ENCODE data around the gene SEMA6A.

The SEMA6A gene

DNA sequence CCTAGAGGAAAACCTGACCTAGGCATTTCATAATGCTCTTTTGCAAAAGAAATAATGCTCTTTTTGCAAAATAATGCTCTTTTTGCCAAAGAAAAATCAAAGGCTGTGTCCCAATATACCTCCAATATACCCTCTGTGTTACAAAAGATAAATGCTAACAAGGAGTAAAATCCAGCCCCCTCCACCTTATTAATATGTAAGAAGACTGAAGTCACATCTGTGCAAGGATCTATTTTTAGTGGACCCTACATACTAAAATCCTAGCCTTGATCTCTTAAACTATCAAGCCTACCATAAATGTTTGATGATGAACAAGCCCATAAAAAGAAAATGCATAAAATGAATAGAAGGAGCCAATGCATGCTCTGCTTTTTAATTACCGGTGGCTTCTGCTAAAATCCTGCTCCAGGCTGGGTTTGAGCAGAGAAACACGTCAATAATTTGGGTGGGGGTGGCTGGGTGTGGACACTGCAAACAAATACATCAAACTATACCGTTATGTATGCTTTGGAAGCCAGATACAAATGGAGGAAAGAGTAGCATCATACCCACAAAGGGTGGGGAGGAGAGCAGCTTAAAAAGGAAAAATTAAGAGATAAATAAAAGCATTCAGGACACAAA lies 131.6 kb downstream of the SEMA6A start:
- no peak for DNase-seq

DNA sequence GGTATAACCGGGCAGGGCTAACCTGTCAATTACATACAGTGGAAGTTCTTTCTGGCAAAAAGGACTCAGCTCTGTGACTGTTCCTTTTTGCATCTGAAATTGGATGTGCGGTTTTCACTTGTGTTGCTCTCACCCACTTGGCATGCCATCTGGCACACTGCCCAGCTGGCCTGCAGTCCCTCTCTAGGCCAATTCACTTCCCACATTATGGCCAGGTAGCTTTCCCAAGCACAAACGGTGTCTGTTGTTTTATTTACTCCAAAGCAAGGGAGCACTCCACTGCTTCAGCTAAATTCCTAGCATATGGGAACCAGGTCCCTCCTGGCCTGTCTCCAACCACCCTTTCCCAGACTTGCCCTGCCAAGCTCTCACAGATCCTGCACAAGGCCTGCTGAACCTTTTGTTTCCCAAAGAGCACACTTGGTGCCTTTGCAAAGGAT lies 132.5 kb downstream of the SEMA6A start:
- peak in 15 of 56 donors; percentile 9 to 61 (median 31) for DNase-seq

DNA sequence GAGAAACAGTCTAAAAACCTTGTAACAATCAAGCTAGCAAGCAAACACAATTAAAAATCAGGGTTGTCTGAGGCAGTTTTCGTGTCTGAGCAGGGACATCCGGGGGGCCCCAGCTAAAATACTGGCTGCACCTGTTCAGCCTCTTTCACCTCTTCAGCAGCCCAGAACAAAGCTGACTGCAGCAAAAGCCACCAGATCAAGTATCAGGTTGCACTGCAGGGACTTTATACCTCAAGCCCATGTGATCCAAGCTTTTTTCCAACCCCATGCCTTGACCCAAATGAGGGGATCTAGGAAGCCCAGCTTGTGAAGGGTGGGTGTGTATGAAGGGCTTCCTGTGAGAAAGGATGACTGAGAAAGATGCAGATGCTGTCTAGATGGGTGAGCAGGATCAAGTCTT lies 133.4 kb downstream of the SEMA6A start:
- no peak for DNase-seq

DNA sequence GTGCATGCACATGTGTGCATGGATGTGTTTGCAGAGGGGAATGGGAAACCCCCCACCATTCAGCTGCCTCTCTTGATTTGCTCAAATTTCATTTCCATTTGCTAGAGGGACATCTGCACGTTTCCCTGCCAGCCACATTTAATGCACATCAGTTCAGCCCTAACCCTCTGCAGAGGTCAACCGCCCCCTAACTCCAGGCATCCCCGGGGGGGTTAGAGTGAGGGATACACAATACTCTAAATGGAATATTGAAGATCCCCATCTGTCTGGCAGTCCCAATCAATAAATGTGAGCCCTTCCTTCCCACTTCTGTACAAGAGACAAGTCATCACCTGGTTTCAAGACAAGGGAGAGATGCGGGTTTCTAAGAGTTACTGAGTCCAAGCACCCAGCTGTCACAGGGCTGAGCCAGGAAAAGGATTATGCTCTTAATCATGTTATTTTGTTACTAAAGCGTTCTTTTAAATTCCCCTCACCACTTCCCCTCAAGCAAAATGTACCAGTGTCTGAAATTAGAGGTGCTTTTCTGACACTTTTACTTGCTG lies 134.1 kb downstream of the SEMA6A start:
- DNase-seq, result no peak

DNA sequence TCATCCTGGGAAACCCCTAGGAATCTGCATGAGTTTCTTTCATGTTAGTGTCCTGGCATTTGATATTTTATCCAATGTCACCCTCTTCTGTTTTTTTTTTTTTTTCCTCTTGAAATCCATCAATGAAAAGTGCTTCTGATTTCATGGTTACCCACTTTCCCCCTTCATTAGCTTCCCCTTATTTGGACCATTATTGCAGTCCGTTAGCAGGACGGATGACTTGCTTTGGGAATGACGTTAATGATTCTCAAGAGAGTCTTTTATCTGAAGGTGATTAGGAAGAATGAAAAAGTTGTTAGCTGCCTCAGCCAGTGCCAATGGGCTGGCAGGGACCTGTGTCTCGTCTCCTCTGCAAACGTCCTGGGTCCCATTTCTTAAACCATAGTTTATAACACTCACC lies 134.7 kb downstream of the SEMA6A start:
- no peak for DNase-seq

DNA sequence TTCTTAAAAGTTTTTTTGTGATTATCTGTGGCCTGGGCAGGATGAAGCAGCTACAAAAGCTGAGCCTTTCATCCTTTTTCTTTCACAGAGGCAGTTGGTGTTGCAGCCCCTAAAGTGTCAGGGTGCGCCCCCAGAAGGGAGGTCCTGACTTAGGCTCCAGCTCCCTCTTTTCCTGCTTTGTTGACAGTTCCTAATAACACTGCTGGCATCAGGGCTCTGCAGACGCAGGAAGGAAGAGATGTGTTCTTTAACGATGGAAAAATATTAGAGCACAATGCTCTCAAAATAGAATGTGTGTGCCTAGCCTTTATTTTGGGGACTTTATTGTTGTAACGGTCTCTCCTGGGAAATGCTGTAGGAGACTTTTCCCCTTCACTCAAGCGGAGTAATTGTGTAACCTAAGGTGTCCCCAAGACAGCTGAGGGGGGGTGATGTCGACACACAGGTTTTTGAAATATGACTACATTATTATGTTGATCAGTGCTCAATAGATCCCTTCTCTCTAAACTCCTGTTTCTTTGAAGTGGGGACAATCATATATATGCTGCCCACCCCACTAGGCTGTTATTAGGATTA lies 135.6 kb downstream of the SEMA6A start:
- DNase-seq, result no peak

DNA sequence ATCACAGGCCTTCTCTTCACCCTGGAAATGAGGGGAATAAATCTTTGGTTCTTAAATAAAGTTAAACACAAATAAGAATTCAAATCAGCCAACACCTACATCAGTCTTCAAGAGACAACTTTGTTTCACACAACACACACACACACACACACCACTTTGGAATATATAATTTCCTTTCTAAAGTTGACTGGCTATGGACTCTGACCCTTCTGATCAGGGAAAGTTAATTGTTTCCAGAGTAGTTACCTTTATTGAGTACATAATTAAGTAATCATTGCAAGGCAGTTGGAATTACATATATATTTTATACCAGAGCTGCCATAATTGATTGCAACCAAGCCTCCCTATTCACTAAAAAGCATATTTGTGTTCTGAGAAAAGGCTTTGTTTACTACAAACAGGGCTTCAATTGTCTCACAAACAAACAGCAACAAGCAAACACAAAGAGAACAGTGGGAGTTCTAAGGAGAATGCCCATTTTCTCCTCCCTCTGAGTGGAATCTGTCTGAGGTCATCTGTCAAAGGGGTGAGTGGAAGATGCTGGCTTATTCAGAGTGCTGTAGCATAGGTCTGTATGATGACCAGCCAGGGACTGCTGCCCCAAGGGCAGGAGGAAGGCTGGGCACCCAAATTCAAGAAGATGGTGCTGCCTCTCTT lies 136.6 kb downstream of the SEMA6A start:
- DNase-seq, result peak in 7 of 56 donors; percentile 15 to 47 (median 25)

DNA sequence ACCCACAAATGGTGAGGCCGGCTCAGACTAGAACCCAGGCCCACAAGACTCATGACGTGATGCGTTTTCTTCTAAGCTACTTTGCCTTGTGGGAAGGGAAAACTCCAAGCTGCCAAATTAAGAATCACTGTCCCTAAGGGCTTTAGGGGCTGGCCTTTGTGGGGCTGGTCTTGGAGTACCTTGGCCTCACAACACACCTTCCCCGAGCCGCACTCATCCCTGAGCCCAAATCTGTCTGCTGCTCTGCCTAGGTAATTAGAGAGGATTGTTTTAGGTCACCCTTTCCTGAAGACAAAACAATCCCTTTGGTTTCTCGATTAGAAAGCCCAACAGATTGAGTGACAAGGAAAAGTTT lies 137.3 kb downstream of the SEMA6A start:
- DNase-seq, result no peak

DNA sequence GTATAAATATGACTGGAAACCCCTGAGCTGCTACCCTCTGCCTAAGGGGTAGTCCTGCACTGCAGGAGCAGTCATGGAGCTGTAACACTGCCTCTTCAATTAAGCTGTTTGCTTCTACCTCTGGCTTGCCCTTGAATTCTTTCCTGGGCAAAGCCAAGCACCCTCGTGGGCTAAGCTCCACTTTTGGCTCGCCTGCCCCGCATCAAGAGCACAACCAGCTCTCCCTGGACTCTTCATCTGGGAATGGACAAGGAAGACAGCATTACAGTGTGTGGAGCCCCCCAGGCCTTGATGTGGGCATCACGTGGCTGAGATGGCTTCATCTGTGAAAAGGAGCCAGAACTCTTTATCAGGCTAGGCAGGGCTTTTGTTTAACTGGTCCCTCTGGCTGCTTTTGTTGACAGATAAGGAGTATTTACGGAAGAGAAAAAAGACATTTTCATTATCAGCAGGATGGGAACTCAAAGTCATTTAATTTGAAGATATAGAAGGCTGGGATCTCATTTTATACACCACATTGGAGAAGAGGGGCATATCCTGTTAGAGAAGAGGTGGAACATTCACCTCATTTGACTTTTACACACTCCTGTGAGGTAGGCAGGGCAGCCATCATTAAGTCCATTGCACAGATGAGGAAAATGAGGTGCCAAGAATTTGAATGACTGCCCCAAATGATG lies 137.8 kb downstream of the SEMA6A start:
- DNase-seq, result no peak

DNA sequence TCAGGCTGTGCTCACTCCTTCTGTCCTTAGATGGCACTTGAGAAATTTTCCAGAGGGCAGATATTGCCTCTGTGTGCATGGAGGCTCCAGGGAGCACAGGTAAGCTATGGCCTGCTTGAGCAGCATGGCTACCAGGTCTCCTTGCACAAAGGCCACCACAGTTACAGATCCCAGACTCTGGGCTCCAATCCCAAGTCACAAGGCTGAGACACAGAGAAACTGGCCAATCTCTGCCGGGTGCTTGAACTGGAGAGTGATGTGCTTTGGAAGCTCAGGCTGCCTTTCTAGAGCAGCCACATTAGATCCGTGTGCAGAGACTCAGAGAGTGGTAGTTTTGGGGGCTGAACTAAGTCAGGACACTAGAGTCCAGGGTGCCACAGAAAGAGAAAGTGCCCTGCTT lies 145.7 kb downstream of the SEMA6A start:
- DNase-seq, result peak in 19 of 56 donors; percentile 9 to 57 (median 24)

DNA sequence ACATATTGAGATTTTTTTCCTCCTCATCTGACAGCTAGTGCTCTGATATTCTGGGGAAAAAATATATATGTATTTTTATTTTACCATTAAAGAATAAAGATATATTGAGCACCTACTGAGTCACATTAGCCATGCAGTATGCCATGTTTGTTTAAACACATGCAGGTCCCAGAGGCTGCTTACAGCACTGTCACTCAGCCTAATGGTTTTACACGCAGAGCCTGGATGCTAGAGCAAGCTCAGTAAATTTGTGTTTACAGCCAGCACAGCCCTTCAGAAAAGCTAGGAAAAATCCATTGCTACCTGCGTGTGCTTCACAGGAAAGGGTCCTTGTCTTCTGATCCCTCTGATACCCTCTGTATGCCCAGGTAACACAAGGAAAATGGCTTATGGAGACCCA lies 146.2 kb downstream of the SEMA6A start:
- no peak for DNase-seq

DNA sequence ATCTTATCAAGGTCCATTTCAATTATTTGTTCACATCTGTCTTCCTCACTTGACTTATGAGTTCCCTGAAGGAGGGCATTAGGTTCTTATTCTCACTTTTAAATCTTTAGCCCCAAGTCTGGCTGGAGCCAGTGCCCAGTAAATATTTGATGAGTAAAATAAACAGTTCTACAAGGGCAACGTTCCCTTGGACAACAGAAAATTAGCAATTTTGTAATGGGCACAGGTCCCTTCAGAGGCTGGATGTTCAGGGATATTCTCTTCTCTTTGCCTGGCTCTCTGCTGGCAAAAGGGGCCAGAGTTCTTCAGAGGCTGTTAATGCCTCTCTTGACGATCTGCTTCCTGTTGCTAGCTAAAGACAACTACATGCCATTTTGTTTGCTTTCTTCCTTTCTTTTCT lies 149.7 kb downstream of the SEMA6A start:
- DNase-seq, result no peak

DNA sequence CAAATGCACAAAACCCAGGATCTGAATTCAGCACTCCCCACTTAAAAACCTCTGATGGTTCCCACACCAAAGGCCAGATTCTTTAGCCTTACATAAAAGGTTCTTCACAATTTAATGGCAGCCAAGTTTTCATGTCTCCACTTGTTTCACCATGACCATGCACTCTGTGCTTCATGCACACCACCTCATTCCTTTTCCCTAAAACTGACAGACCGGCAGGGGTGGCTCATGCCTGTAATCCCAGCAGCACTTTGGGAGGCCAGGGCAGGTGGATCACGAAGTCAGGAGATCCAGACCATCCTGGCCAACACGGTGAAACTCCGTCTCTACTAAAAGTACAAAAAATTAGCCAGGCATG lies 150.4 kb downstream of the SEMA6A start:
- DNase-seq, result no peak

DNA sequence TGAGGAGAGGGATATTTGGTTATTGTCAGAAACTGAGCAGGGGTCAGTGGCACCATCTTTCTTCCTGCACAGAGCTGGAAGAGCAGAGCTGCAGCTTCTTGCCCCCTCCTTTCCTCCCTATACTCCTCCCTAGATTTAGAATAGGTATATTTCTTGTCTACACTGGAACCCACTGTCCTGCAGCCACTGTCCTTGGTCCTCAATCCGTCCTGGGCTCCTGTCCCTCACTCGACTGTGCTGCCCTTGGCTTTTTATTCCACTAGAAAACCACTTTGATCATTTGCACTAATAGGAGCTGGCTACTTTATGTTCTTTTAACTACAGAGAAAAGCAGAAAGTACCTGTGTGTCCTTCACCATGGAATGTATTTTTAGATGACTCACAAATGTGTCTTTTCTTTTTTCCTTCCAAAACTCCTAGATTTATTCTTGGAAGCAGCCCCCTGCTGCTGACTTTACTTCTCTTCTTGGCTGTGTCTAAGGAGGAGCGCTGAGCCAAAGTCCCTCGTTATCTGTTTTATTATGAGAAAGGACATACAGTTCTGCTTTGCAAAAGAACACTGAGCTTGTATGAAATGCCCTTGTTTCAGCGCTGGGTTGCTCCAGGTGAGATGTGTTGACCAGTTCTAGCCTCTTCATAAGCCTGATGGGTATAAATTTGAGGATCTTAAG lies 150.9 kb downstream of the SEMA6A start:
- DNase-seq, result no peak

DNA sequence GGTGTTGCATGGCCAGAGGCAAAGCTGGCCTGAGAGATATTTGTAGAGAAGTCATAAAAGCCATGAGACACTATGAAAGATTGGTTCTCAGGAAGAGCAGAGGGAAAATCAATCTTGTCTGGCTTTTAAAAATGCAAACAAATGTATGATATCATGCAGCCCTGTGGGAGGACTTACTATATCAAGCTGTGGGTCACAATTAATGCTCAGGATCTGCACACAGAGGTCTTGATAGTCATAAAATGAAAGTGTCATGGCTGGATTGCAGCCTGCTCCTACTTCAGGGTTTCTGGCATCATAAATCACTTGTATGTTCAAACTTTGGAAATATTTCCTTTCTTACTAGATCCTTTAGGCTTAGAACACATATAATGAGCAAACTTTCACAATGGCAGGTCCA lies 151.5 kb downstream of the SEMA6A start:
- no peak for DNase-seq

DNA sequence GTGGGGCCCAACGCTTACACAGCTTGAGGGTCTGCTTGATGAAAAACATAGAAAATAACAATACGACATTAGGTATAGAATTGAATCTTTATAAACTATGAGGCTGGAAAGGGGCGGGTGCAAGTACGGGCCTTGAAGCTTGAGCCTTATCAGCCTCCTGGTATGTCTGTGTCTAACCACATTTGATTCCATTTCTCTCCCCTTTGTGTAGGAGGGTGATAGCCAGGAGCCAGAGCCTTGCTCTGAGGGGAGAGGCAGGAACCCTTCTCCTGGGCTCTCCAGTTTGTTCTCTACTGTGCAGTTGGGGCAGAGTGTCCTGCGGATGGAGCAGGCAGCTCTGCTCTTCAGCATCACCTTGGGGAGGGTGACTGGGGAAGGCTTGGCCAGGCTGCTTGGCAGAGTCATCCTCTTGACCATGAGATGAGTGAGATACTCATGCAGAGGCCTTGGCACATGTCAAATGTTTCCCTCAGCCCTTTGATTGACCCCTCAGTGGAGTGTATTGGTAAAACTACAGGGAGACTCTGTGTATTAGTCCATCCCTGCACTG lies 153.5 kb downstream of the SEMA6A start:
- DNase-seq, result no peak

DNA sequence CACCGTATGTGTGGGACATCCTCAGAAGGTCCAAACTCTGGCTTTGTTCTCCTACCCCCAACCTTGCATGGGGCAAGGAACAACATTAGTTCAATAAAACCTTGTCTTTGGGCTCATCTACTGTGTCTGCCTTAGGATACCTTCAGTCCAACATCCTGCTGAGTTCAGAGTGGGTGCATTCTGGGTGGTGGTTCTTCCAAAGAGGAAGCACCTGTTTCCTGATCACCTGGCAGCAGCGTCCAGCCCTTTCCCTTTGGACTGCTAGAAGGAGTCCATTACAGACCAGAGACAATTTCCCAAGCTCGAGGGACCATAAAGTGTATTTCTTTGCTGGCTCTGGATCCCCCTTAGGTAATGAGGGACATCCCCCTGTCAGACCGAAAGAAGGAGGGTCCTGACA lies 154.1 kb downstream of the SEMA6A start:
- no peak for DNase-seq

DNA sequence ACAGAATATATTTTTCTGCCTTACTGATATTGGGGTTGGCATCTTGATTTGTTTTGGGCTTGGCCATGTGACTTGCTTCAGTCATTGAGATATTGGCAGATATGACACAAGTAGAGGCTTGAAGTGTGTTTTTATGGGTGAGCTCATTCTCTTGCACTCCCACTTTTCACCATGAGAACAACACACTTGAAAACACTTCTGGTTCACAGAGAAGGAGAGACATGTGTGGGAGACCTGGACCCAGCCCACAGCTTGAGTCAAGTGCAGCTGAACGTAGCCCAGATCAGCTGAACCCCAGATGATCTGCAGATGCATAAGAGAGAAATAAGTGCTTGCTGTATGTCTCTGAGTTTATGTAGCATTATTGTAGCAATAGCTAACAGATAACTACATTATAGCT lies 155.4 kb downstream of the SEMA6A start:
- DNase-seq, result no peak

DNA sequence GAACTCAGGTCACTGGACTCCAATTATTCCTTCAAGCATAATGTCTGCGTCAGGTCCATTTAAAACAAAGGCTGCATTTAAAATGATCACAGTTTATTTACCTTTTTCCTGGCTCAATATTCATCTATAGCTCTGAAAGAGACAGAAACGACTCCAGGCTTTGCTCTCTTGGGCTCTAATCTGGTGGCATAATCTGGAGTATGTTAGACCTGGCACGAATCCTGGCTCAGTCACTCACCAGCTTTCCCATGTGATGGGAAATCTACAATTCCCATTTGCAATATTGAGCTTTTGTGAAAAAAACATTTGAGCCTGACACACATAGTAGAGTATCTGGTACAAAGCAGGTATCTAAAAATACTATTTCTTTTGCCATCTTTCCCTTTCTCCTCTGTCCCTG lies 155.8 kb downstream of the SEMA6A start:
- DNase-seq, result no peak

DNA sequence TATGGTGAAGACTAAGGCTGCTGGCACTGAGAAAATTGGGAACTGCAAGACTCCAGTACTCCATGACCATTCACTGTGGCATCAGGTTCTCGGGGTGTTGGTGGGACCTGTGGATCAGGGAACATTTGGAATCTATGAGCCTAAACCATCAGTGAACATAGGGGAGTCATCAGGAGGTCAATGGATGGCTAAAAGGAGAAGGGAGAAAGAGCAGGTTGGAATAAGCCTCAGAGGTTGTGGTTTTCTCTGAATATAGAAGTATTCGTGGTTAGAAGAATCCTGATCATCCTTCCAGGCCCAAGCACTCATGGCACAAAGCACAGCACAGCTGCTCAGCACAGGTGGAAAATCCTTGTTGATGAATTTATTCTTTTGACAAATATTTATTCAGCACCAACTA lies 156.6 kb downstream of the SEMA6A start:
- DNase-seq, result no peak

DNA sequence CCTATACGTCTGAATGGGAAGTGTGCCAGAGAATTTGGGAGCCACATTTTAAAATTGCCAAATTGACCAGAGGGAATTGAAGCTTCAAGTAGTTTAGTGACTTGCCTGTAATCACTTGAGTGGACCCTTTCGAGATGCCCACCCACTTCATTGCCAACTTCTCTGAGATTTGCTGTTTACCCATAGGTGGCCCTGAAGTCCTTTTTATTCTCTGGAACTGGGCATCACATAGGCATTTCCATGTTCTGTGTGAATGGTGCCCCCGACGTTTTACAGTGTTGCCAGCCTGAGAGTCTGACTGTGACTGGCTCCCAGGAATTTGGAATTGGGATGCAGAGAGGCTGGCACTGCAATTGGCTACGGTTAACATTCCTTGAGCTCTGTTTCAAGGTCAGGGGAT lies 158.6 kb downstream of the SEMA6A start:
- no peak for DNase-seq

DNA sequence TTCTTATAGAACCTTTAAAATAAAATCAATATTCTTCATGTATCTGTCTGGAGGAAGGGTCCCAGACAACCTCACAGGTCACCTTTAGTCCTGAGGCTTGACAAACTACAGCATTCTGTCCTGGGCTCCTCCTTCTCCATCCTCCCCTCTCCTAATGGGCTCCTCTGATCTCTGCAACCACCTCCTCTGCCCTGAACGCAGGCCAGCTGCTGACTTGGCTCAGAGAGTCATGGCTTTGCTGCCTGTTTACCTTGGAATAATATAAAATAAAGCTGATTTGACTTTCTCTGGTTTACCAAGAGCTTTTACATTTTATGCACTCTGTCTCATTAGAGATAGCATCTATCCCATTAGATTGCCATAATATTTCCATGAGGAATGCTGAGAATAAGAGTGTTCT lies 159.4 kb downstream of the SEMA6A start:
- DNase-seq, result no peak
